GM10847 (cell line): ENCODE data around the gene MYOCD.

Source experiments
- POLR2A ChIP-seq: IDR thresholded peaks from 2 replicates; pipeline ENCODE4 v1.6.1; 2011; ENCODE audit not compliant: insufficient read length; ENCODE audit errors: extremely low read depth

The MYOCD gene

DNA sequence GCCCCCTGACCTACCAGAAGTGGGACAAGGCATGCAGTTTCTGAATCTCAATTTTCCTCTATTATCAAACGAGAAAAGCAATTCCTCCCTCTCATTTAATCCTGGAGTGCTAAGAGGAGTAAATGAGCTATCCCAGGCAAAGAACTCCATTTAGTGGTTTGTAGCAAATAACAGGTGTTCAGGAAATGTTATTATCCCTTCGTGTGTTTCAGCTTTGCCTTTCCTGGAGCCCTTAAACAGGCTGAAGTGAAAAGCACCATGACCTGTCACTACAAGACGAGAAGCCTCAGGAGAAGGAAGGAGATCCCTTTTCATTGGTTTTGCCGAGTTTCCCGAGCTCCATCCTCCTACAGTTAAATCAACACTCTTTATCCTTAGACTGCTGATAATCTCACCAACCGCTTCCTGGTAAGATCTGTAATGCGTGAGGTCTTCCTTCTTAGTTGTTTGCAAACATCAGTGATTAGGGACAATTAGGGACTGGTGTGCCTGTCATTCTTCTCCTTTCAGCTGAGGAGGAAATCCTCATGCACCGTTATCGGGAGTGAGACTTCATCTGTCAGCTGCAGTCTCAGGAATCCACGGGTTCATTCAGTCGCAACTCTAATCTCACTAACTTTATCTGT lies 30.8 kb upstream of the MYOCD start:
- no peak for TF ChIP-seq POLR2A

DNA sequence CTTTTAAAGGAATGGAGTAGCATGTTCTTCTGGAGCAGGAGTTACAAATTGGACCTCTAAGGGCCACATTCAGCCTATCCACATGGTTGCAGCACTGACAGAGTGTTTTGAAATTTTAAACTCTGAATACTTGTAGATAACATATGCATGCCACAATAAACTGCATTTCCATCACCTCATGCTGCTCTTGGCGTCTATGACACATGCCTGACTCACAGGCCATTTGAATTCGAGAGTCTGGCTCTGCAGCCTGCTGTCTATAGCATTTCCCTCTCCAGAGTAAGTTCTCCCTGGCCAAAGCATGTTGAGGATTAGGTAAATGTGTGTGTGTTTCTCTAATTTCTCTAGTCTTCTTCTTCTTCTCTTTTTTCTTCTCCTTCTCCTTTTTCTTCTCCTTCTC lies 28.7 kb upstream of the MYOCD start:
- no peak for TF ChIP-seq POLR2A

DNA sequence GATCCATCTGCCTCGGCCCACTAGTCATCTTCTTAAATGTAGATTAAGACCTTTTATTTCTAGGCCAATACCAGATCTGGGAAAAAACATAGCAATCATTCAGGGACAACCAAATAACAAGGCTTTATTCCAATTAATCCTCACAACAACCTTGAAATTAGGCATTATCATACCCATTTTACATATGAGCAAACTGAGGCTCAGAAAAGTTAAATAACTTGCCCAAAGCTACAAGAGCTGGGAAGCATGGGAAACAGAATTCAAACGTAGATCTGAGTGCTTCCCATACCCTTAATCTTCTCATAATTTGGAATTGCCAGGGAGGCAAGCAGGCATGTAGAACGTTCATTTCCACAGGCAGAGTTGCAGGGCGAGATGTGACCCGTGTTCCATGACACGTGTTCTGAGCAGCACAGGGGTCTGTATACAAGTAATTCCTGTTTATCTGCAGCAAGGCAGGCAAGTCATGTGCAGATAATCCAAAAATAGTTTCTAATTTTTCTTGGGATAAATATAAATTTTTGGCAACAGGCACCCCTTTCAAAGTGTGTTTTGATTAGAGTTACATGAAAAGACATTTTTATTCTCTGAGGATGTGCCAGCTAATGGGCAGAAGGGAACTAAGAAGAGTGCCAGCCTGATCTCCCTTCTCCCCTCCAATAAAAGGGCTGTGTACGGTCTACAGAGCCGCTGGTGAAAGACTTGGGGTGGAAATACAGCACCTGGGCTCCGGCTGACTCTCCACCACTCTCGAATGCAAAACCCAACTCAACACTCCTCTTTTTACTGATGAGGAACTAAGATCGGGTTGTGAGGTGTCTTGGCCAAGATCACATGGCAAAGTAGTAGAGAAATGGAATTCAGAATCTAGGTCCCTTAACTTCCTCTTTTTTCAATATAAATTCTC lies 27.7 kb upstream of the MYOCD start:
- no peak for TF ChIP-seq POLR2A

DNA sequence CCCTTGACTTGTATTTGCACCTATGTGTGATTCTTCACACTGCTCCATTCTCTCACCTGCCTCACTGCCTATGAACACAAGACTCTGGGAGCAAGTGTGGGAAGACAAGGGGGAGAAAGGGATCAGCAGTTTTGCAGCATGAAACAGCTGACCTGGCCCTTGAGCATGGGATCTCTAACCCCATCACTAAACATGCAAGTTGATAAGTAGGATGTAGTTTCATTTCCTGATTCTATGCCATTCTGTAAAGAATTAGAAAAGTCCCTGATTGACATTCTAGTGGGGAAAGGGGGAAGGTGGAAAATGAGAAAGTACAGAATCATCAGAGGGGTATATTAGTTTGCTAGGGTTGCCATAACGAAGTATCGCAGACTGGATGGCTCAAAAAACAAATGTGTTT lies 25.3 kb upstream of the MYOCD start:
- TF ChIP-seq POLR2A = no peak

DNA sequence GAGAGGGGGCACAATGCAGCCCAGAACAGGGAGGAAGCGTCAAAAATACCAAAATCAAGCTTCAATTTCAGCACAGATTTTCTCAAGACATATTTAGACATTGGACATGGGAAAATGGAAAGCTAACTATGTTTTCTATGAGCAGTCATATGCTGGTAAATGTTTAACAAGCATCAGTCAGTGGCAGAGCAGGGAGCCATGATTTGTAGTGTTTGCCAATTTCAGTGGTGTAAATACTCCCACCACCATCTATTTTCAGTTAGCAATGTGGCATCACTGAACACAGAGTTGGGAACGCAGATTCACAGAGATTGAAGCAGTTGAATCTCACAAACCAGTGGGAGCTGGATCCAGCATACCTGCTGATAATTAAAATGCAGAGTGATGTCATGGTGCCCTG lies 24.6 kb upstream of the MYOCD start:
- no peak for TF ChIP-seq POLR2A

- no peak for TF ChIP-seq POLR2A
These were observed 23.7 kb upstream of the MYOCD start for GRCh38 chr17:12642034-12642433.

GRCh38 chr17:12643822-12644221 lies 21.9 kb upstream of the MYOCD start:
- TF ChIP-seq POLR2A = no peak

GRCh38 chr17:12644623-12645022 lies 21.1 kb upstream of the MYOCD start:
- TF ChIP-seq POLR2A = no peak

- TF ChIP-seq POLR2A = no peak
These were observed 18.8 kb upstream of the MYOCD start for GRCh38 chr17:12646761-12647422.

DNA sequence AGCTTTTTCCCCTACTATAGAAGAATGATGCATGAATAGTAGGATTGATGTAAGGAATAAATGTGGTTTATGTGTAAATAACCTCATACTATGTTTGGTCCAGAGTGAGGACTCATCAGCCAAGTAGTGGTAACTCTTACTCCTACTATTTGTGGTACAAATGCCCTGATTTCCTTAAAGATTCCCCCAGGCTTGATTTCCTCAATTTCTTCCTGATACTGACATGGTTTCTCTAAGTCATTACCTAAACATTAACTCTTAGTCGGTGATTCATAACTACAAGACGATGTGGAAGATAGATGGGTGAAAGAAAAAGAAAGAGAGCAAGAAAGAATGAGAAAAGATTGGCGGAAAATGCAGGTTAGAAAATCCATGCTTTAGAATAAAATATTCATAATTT lies 17.2 kb upstream of the MYOCD start:
- no peak for TF ChIP-seq POLR2A

- TF ChIP-seq POLR2A = no peak
These were observed 9.8 kb upstream of the MYOCD start for GRCh38 chr17:12655936-12656335.

DNA sequence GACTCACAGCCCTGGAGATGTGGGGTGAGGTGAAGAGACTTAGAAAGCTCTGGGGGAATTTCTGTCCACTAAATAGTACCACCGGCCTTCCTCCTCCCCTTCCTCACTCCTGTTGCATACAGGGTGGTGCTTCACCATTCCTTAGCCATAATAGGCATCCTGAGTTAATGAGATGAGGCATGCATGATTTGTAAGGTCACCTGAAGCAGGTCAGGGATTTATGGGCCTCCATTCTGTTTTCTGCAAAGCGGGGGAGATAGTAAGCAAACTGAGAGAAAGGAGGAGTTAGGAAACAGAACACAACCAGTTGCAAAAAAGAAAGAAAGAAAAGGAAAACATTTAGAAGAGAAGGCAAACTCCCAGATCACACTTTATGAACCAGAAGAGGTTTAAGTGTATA lies 9.3 kb upstream of the MYOCD start:
- no peak for TF ChIP-seq POLR2A

GRCh38 chr17:12659500-12659899 lies 6.2 kb upstream of the MYOCD start:
- no peak for TF ChIP-seq POLR2A

- no peak for TF ChIP-seq POLR2A
These were observed 1.4 kb upstream of the MYOCD start for GRCh38 chr17:12664252-12664651.

DNA sequence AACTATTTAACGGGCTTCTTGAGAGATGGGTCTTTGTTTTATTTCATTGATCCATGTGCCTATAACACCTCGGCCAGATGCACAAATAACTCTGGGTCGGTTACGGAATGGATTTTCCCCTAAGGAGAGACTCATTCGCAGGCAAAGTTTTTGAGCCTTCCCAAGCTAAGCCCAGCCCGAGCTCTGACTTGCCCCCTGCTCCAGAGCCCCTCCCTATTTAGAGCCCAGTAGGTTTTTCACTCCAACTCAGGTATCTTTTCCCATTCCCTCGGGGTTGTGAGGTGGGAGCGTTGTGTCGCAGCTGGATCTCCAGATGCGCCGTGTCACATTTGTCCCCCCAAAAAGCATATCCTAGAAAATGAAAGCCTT lies 812 bp upstream of the MYOCD start:
- no peak for TF ChIP-seq POLR2A

DNA sequence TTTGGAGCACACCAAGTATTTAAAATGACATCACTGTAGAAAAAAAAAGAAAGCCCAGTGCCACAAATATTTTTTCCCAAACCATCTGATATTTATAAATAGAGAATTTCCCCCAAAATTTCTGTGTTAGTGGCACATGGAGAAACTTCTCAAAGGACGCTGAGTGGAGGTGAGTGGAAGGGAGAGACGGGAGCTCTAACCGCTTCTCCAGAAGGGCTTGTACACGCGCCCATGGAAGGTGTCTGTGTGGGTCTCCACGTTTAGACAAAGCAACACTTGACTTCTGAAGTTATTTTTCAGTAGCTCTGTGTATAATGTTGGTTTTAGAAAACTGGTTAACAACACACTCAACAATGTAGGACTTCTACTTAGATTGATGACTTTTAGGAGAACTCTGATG lies 1.0 kb downstream of the MYOCD start:
- no peak for TF ChIP-seq POLR2A
